GM19452 (cell line): Measurements from ENCODE around the gene ACSF3.

Experiments
- ATAC-seq: cut with Tn5 transposase; IDR thresholded peaks from one replicate; pipeline ENCODE4 v1.9.1; 2021; ENCODE audit not compliant: unreplicated experiment

The ACSF3 gene

DNA sequence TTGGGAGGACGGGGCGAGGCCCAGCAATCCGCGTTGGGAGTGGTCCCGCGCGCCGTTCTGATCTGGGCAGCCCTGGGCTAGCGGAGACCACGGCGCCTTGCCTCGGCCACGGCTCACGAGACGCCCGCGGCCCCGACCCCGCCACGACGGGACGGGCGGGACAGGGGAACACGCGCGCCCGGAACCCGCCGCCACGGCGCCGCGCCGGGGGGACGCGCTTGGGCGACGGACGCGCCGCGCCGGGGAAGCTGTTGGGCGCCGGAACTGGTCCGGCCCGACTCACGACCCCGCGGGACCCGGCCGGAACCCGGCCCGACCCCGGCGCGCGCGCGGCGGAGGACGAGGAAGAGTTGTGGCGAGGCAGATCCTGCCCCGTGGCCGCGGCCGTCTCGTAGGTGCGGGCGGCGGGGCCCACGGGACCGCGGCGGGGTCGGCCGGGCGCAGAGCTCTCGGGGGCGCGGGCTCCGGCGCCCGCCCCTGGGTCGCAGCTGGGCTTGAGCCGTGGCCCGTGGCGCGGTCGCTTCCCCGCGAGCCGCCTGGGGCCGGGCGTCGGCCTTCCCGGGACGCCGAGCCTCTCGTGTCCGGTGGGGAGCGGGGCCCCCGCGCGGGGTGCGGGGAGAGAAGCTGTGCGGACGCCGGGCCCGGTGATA lies at the start of gene ACSF3:
Gene ACSF3, plus strand, starts transcription at position 251 of the 650 bp plus-strand sequence. CDS start 6,830 bp downstream, outside the sequence.
- ATAC-seq: peak; percentile 45

DNA sequence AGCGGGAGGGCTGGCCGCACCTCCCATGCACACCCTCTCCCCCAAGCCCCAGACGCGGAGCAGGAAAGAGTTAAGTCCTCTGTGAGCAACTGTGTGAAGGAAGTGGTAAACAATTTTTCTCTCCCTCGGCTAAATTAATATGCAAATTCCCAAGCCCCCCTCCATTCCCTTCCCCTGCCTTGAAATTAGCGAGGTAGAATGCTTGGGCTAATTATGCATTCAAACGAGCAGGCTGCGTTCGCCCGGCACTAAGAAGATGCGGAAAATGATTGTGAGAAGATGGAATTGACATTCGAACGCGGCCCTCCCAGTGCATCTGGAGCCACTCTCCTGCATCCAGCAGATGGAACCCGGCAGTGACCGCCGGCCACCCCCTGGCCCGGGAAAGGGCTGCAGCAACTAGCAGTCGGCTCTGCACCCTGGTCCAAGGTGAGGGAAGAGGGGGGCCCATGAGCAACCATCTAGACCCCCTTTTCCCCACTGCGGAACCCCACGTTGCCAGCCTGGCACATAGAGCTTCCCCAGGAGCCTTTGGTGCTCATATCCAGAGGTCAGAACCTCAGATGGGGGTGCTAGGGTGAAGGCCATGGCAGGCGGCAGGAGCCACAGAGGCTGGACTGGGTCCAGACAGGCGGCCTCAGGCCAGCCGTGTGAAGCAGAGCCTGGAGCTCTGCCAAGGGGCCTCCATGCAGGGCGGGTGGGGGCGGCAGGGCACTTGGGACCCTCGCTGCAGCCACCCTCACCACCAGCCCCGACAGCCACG lies 49.1 kb upstream of the ACSF3 start:
- ATAC-seq: no peak

DNA sequence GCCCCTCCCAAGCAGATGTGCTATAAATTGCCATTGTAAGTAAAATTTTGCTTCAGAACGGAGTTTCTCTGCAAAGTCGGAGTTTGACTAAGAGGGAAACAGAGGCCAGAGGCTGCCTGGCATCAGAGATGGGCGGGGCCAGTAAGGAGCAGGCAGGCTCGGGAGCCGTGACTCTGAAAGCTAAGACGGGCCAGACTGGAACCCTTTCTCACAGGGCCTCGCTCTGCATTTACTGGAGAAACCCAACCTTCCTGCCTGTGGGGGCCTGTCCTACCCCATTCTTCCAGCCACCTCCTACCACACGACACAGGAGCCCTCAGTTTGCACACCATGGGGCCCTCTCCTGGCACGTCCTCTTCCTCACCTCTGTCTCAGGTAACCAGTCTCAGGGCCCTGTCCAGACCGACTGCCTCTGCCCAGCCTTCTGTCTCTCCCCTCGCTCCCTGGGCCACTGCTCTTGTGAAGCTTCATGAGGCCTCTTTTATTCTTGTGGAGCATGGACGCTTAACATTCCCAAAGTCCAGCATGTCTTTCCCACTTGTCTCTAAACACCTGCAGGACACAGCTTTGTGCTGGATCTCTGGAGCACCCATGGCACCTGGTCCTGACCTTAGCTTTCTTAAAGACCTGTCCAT lies 48.4 kb upstream of the ACSF3 start:
- ATAC-seq: no peak

DNA sequence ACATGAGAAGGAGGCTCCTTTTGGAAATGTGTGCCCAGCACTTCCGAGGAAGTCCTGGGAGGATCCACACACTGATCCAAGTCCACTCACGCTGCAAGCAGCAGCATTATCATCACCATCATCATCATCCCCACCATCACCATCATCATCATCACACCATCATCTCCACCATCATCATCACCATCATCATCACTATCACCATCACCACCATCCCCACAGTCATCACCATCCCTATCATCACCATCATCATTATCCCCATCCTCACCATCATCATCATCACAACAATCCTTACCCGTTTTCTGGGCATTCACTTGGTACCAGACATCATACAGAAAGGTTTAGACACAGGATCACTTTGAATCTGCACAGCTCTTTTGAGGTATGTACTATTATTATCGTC lies 47.8 kb upstream of the ACSF3 start:
- no peak for ATAC-seq

DNA sequence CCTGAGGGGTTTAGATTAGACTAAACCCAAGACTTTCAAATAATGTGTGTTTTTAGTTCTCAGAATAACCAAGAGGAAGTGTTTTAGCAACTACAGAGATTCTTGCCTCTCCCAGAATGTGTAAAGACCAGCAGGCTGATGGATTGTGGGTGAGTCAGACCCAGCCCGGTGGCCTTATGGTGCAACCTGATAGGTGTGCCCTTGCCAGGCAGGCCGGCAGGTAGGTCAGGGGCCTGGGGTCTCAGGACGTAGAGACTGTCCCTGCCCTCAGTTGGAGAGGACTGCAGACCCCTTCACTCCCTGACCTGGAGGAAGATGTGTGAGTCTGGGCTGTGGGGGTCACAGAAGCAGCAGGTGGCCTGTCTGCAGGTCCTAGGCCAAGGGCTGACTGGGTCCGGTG lies 47.2 kb upstream of the ACSF3 start:
- no peak for ATAC-seq

DNA sequence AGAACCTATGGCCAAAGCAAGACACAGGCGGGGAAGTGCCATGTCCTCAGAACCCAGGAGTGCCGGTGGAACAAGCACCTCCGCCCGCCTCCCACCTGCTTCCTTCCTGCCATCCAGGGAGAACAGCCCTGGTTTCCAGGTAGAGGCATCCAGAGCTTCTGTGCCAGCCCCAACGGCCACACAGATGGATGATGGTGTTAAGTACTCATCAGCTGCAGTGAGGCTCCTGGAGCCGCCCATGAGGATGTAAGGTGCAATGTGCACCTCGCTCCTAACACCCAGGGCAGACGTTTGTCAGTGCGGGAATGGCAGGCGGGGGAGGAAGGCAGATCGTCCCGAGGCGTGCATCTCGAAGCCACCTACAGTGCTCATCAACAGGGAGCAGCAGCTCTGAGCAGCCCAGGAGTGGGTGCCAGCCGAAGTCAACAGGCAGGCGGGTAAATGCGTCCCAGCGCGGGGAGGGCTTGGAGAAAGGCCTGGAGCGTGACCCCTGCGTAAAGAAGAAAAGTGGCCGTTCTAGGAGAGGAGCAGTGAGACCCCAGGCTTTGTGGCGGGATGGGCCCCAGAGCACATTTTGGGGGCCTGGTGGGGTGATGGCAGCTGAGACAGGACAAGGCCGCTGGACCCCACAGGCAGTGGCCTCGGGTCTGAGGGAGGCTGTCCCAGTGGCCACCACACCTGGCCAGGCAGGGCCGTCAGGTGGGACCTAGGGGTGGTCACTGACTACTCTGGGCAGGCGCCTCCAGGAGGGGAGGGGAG lies 46.1 kb upstream of the ACSF3 start:
- ATAC-seq: no peak

DNA sequence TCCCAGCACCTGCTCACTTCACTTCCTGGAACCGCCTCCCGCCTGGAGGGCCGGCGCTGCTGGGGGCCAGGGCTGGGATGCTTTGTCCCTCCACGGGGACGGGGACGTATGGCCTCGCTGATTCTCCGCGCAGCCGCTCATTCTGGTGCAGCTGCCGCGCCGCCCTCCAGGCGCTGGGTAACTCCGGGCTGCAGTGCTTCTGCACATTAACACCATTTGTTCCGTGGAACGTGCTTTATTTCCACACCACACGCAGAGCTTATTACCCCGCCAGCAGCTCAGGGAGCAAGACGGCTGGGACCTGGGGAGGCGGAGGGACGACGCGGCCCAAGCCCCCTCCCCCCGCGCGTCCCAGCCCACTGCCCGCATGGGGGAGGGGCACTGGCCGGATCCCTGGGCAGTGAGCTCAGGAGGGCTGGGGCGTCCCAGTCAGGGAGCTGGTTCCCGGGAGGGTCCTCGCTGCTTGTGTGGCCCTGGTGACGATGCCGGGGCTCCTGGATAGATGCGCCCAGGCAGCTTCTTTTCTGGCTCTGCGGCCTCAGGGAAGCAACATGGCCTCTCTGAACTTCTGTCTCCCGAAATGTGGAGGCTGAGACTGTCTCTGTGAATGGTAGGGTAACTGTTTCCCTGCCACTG lies 45.4 kb upstream of the ACSF3 start:
- ATAC-seq: no peak

DNA sequence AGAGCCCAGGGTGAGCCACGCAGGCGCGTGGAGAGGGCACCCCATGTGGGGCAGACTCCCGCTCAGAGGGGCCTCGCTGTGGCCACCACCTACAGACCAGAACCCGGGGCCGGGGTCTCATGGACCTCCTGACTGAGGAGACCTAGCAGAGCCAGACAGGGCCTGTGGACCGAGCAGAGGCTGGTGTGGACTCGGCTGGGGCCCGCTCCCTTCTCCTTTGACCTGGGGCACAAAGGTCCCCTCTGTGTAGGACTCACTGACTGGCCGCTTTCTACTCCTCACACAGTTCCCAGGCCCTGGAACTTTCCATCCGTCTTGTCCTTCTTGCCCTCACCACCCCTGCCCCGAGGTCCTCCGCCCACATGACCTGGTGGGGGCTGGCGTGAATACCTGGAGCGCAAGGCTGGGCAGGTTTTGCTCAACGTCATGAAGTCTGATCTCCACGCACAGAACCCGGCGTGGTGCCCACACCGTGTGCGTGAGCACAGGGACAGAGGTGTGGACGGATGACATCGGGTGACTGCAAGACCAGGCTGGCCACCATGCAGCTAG lies 44.7 kb upstream of the ACSF3 start:
- ATAC-seq: no peak

DNA sequence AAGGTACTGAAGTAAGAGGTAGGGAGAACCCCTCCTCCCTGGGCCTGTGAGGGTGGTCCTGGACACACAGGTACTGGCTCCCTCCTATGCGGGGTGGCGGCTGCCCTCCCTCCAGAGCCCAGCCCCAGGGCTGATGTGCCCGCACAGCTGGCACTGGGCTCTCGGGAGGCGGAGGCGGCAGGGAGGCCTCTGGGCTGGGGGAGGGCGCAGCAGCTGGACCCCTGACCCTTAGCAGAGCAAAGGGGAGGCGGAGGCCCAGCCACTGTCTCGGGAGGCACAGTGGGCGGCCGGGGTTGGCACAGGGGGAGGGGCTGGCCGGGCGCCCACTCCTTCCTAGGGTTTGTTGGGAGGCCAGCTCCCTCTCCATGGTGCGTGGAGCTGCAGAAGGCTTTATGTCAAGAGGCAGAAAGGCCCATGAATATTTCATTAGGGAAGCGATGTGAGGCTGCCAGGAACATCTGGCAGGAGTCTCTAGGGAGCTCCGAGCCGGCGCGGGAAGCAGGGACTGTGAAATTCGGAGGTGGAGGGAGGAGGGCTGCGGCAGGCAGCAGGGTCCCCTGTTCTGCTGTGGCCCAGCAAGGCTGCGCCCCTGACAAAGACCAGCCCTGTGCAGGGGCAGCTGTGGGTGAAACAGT lies 44.1 kb upstream of the ACSF3 start:
- ATAC-seq: no peak

DNA sequence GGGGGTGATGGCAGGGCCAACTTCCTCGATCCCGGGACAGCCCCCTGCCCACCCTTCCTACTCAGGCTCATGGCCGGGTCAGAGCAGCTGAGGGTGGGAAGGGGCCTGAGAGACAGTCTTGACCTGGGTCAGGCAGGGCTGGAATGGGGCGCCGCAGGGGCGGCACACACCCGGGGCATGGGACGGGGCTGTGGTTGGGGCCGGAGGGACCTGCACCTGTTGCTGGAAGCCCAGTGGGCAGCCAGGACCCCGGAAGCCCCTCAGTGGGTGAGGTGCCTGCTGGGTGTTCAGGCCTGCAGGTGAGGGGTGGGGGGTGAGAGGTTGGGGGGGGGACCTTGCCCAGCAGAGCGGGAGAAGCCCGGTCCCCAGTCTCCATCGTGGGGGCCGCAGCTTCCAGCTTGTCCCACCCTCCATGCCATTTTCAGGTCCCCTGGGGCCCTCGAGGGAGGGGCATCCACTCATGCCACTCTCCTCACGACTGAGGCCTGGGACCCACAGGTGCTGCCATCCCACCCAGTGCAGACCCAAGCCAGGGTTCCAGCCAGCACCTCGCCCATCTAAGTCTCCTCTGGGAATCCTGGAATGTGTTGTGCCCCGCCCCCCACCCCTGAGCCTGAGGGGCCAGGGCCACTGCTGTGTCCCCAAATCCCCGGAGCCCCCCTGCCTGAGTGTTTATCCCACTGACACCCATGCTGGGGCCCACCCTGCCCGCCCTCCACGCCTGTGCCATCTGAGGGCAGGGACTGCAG lies 43.4 kb upstream of the ACSF3 start:
- no peak for ATAC-seq

DNA sequence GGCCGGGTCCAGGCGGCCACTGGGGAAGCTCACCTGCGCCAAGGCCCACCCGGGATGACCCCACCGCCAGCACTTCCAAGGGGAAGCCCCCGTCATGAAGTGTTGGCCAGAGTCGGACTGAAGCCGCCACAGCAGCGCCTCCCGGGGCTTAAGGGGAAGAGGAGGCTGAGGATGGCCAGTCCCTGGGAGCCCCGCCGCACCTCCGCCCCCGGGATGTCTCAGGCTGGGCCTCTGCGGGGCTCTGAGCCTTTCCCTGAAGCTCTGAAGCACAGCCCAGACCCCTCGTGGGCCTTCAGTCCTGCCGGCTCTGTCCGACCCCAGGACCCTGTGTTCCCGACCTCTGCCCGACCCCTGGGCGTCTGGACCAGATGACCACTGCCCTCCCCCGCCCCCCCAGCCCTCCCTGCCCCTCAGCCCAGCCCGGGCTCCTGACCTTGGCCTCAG lies 42.8 kb upstream of the ACSF3 start:
- ATAC-seq: no peak

DNA sequence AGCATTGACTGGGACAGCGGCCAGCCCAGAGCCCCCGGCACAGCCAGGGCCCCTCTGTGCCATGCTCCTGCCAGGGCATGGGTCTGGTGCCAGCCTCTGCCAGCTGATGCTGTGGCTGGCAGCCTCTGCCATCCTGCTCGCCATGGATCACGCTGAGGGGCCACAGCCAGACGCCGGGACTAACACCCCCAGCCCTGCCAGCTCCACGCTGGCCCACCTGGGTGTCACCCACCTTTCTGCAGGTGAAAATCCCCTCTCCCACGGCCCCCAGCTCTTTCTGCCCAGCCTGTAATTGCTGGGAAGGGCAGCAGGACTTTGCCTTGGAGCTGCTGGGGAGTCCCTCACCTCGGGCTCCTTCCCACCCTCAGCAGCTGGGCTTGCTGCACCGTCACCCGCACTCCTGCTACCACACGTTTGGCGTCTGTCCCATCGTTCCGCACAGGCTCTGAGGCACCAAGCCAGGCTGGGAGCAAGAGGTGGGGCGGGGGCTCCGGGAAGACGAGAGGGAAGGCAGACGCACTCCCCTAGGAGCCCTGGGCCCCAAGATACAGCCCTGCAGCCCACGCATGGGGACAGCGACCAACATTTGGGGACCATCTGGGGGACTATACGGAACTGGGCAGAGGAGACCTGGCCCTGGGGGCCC lies 42.0 kb upstream of the ACSF3 start:
- no peak for ATAC-seq

DNA sequence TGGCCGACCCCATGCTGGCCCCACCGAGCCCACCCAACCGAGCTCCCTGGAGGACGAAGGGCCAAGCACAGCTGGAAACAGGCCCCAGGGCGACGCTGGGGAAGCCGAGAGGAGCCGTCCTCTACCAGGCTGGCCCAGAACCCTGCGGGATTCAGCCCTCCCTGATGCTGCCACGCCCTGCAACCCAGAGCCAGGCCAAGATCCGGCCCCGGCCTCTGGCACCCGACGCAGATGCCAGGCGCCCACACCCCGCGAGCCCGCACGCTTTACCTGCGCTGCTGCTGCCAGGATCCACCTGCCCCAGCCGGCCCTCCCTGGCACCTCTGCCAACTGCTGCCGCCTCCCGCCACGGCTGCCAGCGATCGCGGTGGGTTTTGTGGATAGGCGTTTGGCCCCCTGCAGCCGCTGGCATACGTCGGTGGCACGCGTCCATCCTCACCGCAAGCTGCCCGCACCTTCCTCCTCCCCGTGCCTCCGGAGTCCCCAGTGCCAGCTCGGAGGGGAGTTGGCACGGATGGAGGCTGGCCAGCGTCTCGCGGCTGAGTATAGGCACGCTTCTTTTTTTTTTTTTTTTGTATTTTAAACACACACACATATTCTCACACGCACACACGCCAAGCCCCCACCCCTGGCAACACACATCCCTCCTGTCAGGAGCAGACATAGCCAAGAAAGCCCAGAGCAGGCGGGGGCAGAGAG lies 41.3 kb upstream of the ACSF3 start:
- ATAC-seq: no peak

DNA sequence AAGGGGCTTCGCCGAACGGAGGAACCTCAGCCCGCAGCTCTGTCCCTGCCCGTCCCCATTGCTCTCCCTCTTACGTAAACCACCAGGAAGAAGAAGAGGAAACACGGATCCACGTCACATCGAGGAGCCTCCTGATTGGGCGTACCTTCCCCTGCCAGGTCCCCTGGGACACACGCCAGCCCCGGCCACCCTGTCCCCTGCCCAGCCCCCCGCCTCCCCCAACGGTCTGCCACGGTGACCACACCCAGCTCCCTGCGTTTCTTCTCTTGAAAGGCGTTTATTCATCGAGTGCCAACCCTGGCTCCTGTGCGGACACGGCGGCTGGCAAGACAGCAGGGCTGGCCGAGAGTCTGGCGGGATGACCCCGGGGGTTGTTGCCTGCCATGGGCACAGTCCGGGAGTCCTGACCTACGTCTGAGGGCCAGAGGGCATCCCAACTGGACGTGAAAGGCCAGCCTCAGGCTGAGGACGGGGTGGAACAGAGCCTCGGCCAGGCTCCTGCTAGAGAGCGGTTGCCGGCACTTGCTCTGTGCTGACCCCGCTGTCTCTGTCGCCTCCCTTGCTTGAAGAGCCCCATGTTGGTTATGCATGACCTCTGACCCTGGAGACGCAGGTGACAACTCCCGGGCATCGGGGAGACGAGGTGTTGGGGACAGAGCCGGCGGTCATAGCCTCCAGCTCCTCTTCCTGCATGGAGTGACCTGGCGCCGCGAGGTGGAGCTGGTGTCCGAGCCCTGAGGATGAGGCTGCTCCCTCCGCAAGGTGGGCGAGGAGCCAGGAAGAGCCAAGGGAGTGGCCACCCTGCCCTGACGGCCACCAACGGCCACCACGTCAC lies 40.5 kb upstream of the ACSF3 start:
- no peak for ATAC-seq

DNA sequence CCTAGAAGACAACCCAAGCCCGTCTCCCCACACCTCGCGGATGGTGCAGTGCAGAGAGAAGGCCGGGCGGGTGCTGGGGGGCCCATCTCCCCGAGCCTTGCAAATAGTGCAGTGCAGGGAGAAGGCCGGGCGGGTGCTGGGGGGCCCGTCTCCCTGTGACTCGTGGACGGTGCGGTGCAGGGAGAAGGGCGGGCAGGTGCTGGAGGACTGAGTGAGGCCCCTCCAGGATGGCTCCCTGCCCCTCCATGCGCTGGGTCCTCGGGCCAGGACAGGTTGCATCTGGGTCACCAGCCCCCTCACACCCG lies 40.0 kb upstream of the ACSF3 start:
- ATAC-seq: no peak

DNA sequence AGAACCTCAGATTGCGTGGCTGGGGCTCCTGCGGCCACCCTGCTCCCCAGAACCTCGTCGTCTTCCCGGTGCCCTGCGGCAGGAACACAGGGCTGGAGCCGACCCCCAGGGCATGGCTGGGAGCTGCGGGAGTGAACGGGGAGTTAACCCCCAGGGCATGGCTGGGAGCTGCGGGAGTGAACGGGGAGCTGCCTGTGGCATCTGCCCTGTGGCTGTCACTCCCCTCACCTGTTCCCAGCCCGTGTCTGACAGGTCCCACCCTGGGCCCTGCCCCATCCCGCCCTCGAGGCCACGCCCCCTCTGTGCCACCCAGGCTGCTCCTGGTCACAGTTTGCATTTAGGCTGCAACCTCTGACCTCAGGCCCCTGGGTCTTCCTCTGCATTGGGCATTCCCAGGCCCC lies 39.4 kb upstream of the ACSF3 start:
- ATAC-seq: no peak

DNA sequence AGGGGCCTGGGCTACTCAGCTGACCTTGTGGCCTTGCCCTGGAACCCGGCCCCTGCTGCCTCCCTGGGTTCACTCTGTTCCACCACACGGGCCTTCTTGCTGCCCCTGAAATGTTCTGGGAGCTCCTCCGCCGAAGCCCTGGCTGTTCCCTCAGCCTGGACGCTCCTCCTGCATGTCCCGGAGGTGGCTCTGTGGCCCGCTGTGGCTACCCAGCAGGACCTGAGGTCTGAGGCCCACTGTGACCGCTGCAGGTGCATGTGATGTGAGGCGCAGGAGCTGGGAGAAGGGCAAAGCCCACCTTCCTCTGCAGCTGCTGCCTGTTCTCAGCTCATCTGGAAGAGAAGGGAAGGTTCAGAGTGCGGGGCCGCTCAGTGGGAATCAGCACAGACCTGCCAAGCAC lies 38.9 kb upstream of the ACSF3 start:
- ATAC-seq: no peak

DNA sequence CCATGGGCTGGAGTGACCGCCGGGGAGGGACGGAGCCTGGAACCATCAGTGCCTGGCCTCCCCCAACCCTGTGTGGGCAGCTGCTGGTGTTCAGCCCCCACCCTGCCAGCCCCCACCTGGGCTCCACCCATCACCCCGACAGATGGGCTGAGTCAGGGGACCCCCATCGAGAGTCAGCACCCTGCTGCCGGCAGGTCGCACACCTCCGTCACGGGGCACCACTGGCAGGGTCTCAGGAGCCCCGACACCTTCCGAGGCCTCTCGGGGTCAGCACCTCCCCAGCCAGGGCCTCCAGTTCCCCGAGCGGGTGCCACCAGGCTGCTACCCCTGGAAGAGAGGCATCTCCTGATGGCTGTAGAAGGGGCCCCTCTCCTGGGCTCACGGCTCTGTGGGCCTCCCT lies 38.3 kb upstream of the ACSF3 start:
- ATAC-seq: no peak
